HepG2 (cell line): Measurements from ENCODE around the gene CD302.

ENCODE experiments used
- KDM1A ChIP-seq: IDR thresholded peaks from 2 replicates; pipeline ENCODE4 v1.6.1; 2016; ENCODE audit warnings: missing compliant biosample characterization
- MXI1 ChIP-seq: IDR thresholded peaks from 3 replicates; pipeline ENCODE4 v1.6.1; 2012; ENCODE audit warnings: low read depth, low read length, inconsistent platforms, borderline replicate concordance
- POLR2A ChIP-seq, 2 experiments: IDR thresholded peaks; 2 replicates each; pipeline ENCODE4 v1.6.1; 2011; ENCODE audit warnings: low read depth in 2 of 2, low read length in 2 of 2, mild to moderate bottlenecking in 1 of 2, moderate library complexity in 1 of 2; ENCODE audit not compliant: insufficient read depth in 1 of 2
- RAD21 ChIP-seq: fragments of 450-650 bp; formaldehyde crosslinking; IDR thresholded peaks from 2 replicates; pipeline ENCODE4 v1.5.0; 2020; ENCODE audit warnings: mild to moderate bottlenecking
- TF ChIP-seq, protein P1 (sequence below): sonication (generic); formaldehyde crosslinking; IDR thresholded peaks from 2 replicates; pipeline ENCODE4 v1.4.0; 2020; ENCODE audit warnings: missing genetic modification reagents
- TF ChIP-seq, protein P2 (sequence below): sonication (generic); formaldehyde crosslinking; IDR thresholded peaks from 2 replicates; pipeline ENCODE4 v1.4.0; 2020; ENCODE audit warnings: mild to moderate bottlenecking, low read depth, missing genetic modification reagents
- TF ChIP-seq, protein P3 (sequence below): sonication (generic); formaldehyde crosslinking; IDR thresholded peaks from 2 replicates; pipeline ENCODE4 v1.5.0; 2020; ENCODE audit warnings: mild to moderate bottlenecking, missing genetic modification reagents, moderate library complexity
- TF ChIP-seq, protein P4 (sequence below): sonication (generic); IDR thresholded peaks from 2 replicates; pipeline ENCODE4 v1.6.1; 2016; ENCODE audit warnings: low read depth, borderline replicate concordance

DNA sequence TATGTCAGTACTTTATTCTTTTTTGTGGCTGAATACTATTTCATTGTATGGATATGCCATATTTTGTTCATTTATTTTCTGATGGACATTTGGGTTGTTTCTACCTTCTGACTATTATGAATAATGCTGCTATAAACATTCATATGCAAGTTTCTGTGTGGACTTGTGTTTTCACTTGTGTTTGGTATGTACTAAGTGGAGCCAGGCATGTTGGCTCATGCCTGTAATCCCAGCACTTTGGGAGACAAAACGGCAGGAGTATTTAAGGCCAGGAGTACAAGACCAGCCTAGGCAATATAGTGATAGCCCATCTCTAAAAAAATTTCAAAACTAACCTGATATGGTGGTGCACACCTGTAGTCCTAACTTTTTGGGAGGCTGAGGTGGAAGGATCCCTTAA lies 62.4 kb downstream of the CD302 start:
- TF ChIP-seq, protein P1, sequence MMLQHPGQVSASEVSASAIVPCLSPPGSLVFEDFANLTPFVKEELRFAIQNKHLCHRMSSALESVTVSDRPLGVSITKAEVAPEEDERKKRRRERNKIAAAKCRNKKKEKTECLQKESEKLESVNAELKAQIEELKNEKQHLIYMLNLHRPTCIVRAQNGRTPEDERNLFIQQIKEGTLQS (CRISPR knock-in tag), result no peak
- TF ChIP-seq RAD21 (CRISPR knock-in tag) (no peak), KDM1A (CRISPR knock-in tag) (no peak), POLR2A (IDR thresholded peaks at IDR 0.05; ENCODE audit: insufficient read depth in 1 of 2, low read depth in 2 of 2, low read length in 2 of 2) (no peak), MXI1 (no peak)
- TF ChIP-seq, protein P2, sequence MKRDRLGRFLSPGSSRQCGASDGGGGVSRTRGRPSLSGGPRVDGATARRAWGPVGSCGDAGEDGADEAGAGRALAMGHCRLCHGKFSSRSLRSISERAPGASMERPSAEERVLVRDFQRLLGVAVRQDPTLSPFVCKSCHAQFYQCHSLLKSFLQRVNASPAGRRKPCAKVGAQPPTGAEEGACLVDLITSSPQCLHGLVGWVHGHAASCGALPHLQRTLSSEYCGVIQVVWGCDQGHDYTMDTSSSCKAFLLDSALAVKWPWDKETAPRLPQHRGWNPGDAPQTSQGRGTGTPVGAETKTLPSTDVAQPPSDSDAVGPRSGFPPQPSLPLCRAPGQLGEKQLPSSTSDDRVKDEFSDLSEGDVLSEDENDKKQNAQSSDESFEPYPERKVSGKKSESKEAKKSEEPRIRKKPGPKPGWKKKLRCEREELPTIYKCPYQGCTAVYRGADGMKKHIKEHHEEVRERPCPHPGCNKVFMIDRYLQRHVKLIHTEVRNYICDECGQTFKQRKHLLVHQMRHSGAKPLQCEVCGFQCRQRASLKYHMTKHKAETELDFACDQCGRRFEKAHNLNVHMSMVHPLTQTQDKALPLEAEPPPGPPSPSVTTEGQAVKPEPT (CRISPR knock-in tag), result no peak
- TF ChIP-seq, protein P3, sequence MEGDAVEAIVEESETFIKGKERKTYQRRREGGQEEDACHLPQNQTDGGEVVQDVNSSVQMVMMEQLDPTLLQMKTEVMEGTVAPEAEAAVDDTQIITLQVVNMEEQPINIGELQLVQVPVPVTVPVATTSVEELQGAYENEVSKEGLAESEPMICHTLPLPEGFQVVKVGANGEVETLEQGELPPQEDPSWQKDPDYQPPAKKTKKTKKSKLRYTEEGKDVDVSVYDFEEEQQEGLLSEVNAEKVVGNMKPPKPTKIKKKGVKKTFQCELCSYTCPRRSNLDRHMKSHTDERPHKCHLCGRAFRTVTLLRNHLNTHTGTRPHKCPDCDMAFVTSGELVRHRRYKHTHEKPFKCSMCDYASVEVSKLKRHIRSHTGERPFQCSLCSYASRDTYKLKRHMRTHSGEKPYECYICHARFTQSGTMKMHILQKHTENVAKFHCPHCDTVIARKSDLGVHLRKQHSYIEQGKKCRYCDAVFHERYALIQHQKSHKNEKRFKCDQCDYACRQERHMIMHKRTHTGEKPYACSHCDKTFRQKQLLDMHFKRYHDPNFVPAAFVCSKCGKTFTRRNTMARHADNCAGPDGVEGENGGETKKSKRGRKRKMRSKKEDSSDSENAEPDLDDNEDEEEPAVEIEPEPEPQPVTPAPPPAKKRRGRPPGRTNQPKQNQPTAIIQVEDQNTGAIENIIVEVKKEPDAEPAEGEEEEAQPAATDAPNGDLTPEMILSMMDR (CRISPR knock-in tag), result no peak
- TF ChIP-seq, protein P4, sequence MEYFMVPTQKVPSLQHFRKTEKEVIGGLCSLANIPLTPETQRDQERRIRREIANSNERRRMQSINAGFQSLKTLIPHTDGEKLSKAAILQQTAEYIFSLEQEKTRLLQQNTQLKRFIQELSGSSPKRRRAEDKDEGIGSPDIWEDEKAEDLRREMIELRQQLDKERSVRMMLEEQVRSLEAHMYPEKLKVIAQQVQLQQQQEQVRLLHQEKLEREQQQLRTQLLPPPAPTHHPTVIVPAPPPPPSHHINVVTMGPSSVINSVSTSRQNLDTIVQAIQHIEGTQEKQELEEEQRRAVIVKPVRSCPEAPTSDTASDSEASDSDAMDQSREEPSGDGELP, result no peak
